HepG2 (cell line): ENCODE measurements around the gene ZNF621. TPM values are rescaled to one million over a fixed set of nuclear protein-coding genes. Genes with fewer than 3 reads are reported as not detected.

ENCODE experiments used
- ASH2L ChIP-seq: fragments of 300-600, 200-600 bp; sonication (generic); IDR thresholded peaks from 2 replicates; pipeline ENCODE4 v1.7.0; 2017; ENCODE audit warnings: low read depth, mild to moderate bottlenecking, moderate library complexity, mixed read lengths, low read length; ENCODE audit not compliant: insufficient read length
- GABPB1 ChIP-seq: IDR thresholded peaks from 2 replicates; pipeline ENCODE4 v1.6.1; 2016; ENCODE audit warnings: mild to moderate bottlenecking, missing genetic modification reagents, moderate library complexity, missing compliant biosample characterization
- HMG20A ChIP-seq: IDR thresholded peaks from 2 replicates; pipeline ENCODE4 v1.6.1; 2016; ENCODE audit warnings: borderline replicate concordance
- MED1 ChIP-seq: sonication (generic); formaldehyde crosslinking; IDR thresholded peaks from 2 replicates; pipeline ENCODE4 v1.4.0; 2020; ENCODE audit warnings: missing genetic modification reagents
- MLX ChIP-seq: IDR thresholded peaks from 2 replicates; pipeline ENCODE4 v1.6.1; 2016
- RORA ChIP-seq: sonication (generic); formaldehyde crosslinking; IDR thresholded peaks from 2 replicates; pipeline ENCODE4 v1.5.0; 2020; ENCODE audit warnings: mild to moderate bottlenecking, missing genetic modification reagents, moderate library complexity
- SMYD3 ChIP-seq: sonication (generic); formaldehyde crosslinking; IDR thresholded peaks from 2 replicates; pipeline ENCODE4 v1.8.1; 2023; ENCODE audit warnings: mild to moderate bottlenecking, missing genetic modification reagents
- SP2 ChIP-seq: sonication (generic); formaldehyde crosslinking; IDR thresholded peaks from 2 replicates; pipeline ENCODE4 v1.5.1; 2020; ENCODE audit warnings: mild to moderate bottlenecking, missing genetic modification reagents
- ZFP82 ChIP-seq: sonication (generic); formaldehyde crosslinking; IDR thresholded peaks from 2 replicates; pipeline ENCODE4 v1.5.1; 2020; ENCODE audit warnings: mild to moderate bottlenecking, missing genetic modification reagents, borderline replicate concordance
- ZNF510 ChIP-seq: sonication (generic); formaldehyde crosslinking; IDR thresholded peaks from 2 replicates; pipeline ENCODE4 v1.4.0; 2020; ENCODE audit warnings: low read depth, mild to moderate bottlenecking, missing genetic modification reagents
- ZNF639 ChIP-seq: conservative IDR thresholded peaks from 2 replicates; pipeline ENCODE4 v1.6.1; 2018; ENCODE audit warnings: missing genetic modification reagents
- ZNF737 ChIP-seq: sonication (generic); formaldehyde crosslinking; IDR thresholded peaks from 2 replicates; pipeline ENCODE4 v1.5.0; 2020; ENCODE audit warnings: missing genetic modification reagents, mild to moderate bottlenecking, borderline replicate concordance
- ZZZ3 ChIP-seq: sonication (generic); formaldehyde crosslinking; IDR thresholded peaks from 2 replicates; pipeline ENCODE4 v1.4.0; 2020; ENCODE audit warnings: missing genetic modification reagents, mild to moderate bottlenecking, borderline replicate concordance
- polyA plus RNA-seq, 8 experiments: library from polyadenylated mRNA; depleted of rRNA in 3 of 8; stranded (reverse) in 7 of 8; unstranded in 1 of 8; fragments of >200 nt; fragmentation: Illumina TruSeq in 4 of 8; extraction: Trizol in 4 of 8; gene quantifications; 2 replicates each; pipeline versions ENCODE4 v1.2.1 to v1.2.3, GENCODE V29; 2011 to 2016; ENCODE audit warnings: low read depth in 4 of 8, missing spikeins in 1 of 8, mixed read lengths in 1 of 8; ENCODE audit not compliant: insufficient read depth in 1 of 8
- total RNA-seq, 5 experiments: library from RNA; depleted of rRNA; stranded (reverse); fragments of >200 nt; fragmentation: Illumina TruSeq; extraction: Trizol; gene quantifications; 2 replicates each; pipeline ENCODE4 v1.2.3, GENCODE V29; 2016; ENCODE audit warnings: low read depth in 1 of 5
- TF ChIP-seq, protein P1 (sequence below): sonication (generic); formaldehyde crosslinking; IDR thresholded peaks from 2 replicates; pipeline ENCODE4 v1.4.0; 2020; ENCODE audit warnings: missing genetic modification reagents
- TF ChIP-seq, protein P2 (sequence below): sonication (generic); formaldehyde crosslinking; IDR thresholded peaks from 2 replicates; pipeline ENCODE4 v1.4.0; 2020; ENCODE audit warnings: missing genetic modification reagents
- TF ChIP-seq, protein P3 (sequence below): sonication (generic); formaldehyde crosslinking; IDR thresholded peaks from 2 replicates; pipeline ENCODE4 v1.4.0; 2020; ENCODE audit warnings: missing genetic modification reagents

The ZNF621 gene
- total and polyA plus RNA-seq, 2 of the 13 experiments (the other 11 are each of a cell fraction or from before 2014, with no cell fraction given) = 13.2 to 14.9 TPM

GRCh38 chr3:40524568-40525285, at the start of gene ZNF621 (continued):
- peak; percentile 23; the same call in 1 of the 2 replicates for TF ChIP-seq HMG20A (CRISPR knock-in tag)
- TF ChIP-seq ZNF737 = no peak
- TF ChIP-seq ZZZ3 (CRISPR knock-in tag) = peak; percentile 69; the same call in 1 of the 2 replicates
- TF ChIP-seq, protein P1, sequence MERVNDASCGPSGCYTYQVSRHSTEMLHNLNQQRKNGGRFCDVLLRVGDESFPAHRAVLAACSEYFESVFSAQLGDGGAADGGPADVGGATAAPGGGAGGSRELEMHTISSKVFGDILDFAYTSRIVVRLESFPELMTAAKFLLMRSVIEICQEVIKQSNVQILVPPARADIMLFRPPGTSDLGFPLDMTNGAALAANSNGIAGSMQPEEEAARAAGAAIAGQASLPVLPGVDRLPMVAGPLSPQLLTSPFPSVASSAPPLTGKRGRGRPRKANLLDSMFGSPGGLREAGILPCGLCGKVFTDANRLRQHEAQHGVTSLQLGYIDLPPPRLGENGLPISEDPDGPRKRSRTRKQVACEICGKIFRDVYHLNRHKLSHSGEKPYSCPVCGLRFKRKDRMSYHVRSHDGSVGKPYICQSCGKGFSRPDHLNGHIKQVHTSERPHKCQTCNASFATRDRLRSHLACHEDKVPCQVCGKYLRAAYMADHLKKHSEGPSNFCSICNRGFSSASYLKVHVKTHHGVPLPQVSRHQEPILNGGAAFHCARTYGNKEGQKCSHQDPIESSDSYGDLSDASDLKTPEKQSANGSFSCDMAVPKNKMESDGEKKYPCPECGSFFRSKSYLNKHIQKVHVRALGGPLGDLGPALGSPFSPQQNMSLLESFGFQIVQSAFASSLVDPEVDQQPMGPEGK (CRISPR knock-in tag) = peak; percentile 74
- no peak for TF ChIP-seq RORA
- peak; percentile 46; the same call in 1 of the 2 replicates for TF ChIP-seq MLX (CRISPR knock-in tag)
- TF ChIP-seq MED1 = peak; percentile 80
- TF ChIP-seq ZNF510 (CRISPR knock-in tag) = no peak
- peak; percentile 50 for TF ChIP-seq SP2 (CRISPR knock-in tag)
- TF ChIP-seq, protein P2, sequence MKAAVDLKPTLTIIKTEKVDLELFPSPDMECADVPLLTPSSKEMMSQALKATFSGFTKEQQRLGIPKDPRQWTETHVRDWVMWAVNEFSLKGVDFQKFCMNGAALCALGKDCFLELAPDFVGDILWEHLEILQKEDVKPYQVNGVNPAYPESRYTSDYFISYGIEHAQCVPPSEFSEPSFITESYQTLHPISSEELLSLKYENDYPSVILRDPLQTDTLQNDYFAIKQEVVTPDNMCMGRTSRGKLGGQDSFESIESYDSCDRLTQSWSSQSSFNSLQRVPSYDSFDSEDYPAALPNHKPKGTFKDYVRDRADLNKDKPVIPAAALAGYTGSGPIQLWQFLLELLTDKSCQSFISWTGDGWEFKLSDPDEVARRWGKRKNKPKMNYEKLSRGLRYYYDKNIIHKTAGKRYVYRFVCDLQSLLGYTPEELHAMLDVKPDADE (CRISPR knock-in tag) = peak; percentile 60; the same call in 1 of the 2 replicates
- peak; percentile 74; the same call in 1 of the 2 replicates for TF ChIP-seq SMYD3 (CRISPR knock-in tag)
- TF ChIP-seq ZNF639 (CRISPR knock-in tag) = peak; percentile 77; the same call in 1 of the 2 replicates
- TF ChIP-seq ASH2L = peak; percentile 82
- TF ChIP-seq ZFP82 (CRISPR knock-in tag) = peak; percentile 83; the same call in 1 of the 2 replicates
- peak; percentile 98 for TF ChIP-seq GABPB1 (CRISPR knock-in tag)
- TF ChIP-seq, protein P3, sequence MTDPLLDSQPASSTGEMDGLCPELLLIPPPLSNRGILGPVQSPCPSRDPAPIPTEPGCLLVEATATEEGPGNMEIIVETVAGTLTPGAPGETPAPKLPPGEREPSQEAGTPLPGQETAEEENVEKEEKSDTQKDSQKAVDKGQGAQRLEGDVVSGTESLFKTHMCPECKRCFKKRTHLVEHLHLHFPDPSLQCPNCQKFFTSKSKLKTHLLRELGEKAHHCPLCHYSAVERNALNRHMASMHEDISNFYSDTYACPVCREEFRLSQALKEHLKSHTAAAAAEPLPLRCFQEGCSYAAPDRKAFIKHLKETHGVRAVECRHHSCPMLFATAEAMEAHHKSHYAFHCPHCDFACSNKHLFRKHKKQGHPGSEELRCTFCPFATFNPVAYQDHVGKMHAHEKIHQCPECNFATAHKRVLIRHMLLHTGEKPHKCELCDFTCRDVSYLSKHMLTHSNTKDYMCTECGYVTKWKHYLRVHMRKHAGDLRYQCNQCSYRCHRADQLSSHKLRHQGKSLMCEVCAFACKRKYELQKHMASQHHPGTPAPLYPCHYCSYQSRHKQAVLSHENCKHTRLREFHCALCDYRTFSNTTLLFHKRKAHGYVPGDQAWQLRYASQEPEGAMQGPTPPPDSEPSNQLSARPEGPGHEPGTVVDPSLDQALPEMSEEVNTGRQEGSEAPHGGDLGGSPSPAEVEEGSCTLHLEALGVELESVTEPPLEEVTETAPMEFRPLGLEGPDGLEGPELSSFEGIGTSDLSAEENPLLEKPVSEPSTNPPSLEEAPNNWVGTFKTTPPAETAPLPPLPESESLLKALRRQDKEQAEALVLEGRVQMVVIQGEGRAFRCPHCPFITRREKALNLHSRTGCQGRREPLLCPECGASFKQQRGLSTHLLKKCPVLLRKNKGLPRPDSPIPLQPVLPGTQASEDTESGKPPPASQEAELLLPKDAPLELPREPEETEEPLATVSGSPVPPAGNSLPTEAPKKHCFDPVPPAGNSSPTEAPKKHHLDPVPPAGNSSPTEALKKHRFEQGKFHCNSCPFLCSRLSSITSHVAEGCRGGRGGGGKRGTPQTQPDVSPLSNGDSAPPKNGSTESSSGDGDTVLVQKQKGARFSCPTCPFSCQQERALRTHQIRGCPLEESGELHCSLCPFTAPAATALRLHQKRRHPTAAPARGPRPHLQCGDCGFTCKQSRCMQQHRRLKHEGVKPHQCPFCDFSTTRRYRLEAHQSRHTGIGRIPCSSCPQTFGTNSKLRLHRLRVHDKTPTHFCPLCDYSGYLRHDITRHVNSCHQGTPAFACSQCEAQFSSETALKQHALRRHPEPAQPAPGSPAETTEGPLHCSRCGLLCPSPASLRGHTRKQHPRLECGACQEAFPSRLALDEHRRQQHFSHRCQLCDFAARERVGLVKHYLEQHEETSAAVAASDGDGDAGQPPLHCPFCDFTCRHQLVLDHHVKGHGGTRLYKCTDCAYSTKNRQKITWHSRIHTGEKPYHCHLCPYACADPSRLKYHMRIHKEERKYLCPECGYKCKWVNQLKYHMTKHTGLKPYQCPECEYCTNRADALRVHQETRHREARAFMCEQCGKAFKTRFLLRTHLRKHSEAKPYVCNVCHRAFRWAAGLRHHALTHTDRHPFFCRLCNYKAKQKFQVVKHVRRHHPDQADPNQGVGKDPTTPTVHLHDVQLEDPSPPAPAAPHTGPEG = no peak
